GM21526 (cell line): Measurements from ENCODE around the gene RRP9.
"Not testable (repeated sequence)": the region's sequence is repeated elsewhere in the genome, so short reads cannot be mapped to it uniquely, and the experiment has no call there.

Source experiments
- ATAC-seq: cut with Tn5 transposase; IDR thresholded peaks from one replicate; pipeline ENCODE4 v1.9.1; 2021; ENCODE audit warnings: moderate library complexity; ENCODE audit not compliant: unreplicated experiment, low FRiP score

RRP9 gene, protein sequence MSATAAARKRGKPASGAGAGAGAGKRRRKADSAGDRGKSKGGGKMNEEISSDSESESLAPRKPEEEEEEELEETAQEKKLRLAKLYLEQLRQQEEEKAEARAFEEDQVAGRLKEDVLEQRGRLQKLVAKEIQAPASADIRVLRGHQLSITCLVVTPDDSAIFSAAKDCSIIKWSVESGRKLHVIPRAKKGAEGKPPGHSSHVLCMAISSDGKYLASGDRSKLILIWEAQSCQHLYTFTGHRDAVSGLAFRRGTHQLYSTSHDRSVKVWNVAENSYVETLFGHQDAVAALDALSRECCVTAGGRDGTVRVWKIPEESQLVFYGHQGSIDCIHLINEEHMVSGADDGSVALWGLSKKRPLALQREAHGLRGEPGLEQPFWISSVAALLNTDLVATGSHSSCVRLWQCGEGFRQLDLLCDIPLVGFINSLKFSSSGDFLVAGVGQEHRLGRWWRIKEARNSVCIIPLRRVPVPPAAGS

DNA sequence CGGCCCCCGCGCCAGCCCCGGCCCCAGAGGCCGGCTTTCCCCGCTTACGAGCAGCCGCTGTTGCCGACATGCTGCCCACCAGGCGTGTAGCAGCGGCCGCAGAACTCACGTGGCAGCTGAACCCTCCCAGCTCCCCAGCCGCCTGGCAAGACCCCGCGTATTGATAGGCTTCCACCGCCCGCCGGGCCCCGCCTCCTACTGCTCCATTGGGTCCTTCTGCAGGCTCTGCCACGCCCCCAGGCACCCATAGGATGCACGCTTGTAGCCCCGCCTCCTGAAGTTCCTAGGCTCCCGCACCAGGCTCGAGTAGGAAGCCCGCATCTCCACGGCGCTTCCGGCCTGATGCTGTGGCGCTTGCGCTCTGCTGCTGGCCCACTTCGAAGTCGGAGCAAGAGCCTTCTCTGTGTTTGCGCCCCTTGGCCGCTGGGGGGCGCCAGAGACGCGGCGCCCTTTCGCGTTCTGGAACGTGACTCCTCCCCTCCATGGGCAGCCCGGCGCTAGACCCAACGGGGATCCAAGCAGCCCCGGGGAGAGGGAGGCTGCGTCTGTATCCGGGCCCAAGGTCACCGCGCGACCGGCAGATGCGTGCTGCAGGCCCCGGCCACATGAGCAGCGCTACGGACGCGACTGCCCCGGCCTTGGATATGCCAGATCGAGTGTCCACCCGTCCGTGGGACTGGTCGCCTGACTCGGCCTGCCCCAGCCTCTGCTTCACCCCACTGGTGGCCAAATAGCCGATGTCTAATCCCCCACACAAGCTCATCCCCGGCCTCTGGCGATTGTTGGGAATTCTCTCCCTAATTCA, at the start of gene RRP9, which contains the start of gene PARP3:
TSS of gene RRP9 (minus strand) at position 107 of the 805 bp plus-strand sequence. CDS start at position 70, 37 bp downstream.
TSS of gene PARP3 (plus strand) at position 566 of the 805 bp plus-strand sequence. CDS start 993 bp downstream, outside the sequence.
- ATAC-seq = peak; percentile 79

DNA sequence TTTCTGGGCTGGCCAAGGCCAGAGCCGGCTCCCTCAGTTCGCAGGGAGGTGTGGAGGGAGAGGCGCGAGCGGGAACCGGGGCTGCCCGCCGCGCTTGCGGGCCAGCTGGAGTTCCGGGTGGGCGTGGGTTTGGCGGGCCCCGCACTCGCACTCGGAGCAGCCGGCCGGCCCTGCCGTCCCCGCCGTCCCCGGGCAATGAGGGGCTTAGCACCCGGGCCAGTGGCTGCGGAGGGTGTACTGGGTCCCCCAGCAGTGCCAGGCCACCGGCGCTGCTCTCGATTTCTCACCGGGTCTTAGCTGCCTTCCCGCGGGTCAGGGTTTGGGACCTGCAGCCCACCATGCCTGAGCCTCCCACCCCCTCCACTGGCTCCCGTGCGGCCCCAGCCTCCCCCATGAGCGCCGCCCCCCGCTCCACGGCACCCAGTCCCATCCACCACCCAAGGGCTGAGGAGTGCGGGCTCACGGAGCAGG, 48.8 kb upstream of the RRP9 start:
- ATAC-seq = not testable (repeated sequence)

DNA sequence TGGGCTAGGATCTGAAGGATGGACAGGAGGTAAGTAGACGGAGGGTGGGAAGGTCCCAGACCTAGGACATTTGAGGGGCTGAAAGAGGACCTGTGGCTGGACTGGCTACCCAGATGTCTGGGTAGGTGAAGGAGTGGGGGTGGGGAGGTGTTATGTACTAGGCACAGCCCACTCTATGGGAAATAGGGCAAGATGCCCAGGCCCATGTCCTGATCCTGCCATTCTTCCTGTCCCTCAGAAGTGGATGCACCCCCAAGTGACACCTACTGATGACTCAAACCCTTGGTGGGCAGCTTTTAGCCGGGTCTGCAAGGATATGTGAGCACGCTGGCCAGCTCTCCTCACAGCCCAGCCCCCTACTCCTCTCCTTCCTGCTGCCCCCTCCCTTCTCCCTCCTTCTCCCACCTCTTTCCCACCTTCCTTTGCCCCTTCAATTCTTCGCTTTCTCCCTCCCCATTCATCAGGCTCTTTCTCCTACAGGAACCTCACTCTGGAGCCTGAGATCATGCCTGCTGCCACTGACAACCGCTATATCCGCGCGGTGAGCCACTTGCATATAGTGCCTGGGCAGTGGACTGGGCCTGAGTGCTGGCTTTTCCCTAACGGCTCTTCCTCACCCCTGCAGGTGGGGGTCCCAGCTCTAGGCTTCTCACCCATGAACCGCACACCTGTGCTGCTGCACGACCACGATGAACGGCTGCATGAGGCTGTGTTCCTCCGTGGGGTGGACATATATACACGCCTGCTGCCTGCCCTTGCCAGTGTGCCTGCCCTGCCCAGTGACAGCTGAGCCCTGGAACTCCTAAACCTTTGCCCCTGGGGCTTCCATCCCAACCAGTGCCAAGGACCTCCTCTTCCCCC, 46.8 kb upstream of the RRP9 start:
- no peak for ATAC-seq

DNA sequence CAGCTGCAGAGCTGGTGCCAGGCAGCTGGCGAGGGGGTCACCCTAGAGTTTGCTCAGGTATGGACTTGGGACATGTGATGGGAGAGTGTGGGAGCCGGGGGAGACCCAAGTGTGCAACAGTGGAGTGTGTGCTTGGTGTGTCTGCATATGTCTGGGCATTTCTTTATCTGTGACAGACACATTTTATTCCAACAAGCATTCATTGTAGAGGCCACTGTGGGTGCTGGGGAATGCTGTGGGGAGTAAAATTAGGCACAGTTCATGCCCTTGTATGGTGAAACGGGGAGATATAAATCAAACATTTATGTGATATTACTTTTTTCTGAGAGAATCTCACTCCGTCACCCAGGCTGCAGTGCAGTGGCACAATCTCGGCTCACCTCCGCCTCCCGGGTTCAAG, 45.9 kb upstream of the RRP9 start:
- ATAC-seq = no peak

DNA sequence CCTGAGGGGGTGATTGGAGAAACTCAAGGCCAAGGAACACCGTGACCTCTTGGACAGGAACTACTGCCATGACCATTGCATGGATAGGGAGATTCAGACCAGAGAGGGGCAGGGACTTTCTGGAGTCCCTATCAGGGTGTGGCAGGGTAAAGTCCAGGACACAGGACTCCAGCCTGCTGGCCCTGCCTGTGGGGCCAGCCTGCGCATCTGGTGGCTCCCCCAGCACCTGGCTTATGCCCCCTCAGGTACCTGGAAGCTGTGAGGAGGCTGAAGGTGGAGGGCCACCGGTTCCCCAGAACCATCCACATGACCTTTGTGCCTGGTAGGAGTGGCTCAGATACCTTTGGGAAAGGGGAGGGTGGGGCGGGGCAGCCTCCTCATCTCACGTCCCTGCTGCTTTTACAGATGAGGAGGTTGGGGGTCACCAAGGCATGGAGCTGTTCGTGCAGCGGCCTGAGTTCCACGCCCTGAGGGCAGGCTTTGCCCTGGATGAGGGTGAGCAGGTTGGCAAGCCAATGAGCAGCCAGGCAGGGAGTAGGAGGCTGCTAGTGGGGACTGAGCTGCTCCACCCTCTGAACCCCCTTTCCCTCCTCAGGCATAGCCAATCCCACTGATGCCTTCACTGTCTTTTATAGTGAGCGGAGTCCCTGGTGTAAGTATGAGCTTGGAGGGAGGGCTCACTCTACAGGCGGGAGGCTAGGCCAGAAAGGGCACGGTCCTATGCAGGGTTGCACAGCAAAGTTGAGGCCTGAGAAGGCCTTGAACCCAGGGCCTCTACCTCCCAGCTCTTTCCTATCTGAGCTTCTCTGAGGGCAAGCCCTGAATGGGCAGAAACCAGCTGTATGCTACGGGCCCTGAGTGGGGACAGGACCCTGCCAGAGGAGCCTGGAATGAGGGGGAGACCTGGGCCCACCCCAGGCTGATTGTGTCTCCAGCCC, 44.6 kb upstream of the RRP9 start:
- no peak for ATAC-seq

DNA sequence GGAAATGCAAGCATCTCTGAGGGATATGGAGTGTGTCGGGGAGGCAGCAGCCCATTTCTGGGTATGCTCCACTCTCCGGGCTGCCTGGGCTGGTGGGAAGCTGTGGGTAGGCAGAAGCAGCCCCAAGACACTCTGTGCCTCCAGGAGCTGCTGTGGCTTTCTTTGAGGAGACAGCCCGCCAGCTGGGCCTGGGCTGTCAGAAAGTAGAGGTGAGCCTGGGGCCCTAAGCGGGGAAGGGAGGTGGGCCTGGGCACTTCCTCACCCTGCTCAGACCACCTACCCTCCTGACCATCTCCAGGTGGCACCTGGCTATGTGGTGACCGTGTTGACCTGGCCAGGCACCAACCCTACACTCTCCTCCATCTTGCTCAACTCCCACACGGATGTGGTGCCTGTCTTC, 43.4 kb upstream of the RRP9 start:
- no peak for ATAC-seq

DNA sequence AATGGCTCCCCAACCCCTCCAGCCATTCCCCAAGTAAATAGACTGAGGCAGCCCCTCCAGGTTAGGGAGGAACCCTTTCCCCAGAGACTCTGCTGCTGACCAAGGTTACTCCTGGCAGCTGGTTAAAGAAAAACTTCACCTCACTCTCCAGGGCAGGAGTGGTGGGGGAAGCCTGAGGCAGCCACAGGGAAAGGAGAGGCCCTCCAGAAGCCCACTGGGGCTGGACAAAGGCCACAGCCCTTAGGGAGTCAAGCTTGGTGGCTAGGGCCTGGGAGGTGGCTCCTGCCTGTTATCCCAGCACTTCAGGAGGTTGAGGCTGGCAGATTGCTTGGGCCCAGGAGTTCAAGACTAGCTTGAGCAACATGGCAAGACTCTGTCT, 42.6 kb upstream of the RRP9 start:
- ATAC-seq = no peak

DNA sequence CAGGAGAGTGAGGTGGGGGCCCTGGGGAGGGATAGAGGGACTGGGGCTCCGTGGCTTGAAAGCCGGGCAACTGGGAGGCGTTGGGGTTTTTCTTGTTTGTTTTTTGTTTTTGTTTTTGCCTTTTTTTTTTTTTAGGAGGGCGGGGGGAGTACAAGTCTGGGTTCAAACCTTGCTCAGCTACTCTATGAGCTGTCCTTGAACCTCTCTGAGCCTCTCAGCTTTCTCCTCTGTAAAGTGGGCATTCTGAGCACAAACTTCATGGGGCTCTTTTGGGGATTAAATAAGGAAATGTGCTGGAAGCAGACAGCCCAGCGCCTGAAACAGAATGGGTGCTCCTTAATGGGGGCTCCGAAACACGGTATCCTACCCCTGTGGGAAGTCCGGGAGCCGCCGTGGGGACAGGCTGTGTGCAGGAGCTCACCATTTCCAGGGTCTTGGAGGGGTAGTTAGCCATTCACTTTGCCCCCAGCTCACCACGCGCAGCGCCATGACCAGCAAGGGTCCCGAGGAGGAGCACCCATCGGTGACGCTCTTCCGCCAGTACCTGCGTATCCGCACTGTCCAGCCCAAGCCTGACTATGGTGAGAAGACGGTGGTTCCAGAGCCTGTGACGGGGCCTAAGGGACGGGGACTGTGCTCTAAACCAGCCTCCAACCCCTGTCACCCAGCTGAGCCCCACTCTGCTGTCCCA, 42.0 kb upstream of the RRP9 start:
- ATAC-seq = no peak

DNA sequence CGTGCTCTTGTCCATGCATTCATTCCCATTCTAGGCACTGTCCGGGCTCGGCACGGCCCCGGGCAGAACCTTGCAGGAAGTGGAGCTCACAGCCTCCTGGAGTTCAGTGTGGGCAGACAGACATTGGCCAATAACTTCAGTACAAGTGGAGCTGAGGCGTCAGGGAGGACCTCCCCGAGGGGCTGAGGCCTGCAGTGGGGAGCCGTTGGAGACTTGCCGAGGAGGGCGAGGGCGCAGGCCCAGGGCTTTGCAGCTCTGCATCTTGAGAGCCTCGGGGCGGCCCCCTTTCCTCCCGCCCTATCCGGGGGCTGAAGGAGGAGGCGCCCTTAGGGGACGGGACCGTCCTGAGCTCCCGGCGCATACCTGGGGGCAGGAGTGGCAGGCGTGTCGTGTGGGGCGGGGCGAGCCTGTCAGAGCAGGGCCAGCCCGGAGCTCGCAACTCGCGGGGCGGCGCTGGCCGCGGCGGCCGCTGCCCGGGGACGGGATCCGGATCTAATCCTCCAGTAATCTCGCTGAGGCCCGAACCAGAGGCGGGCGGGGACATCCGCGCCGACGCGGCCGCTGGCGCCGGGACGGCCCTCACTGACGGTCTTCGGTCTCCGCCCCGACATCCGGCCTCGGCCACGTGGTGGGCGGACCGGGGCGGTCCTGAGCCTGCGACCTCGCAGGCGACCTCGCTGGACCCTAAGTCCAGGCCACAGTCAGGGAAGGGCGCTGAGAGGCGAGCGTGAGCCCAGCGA, 41.3 kb upstream of the RRP9 start, which contains the start of gene ACY1:
TSS of gene ACY1 (plus strand) at position 698 of the 740 bp plus-strand sequence. CDS start 530 bp downstream, outside the sequence.
- peak; percentile 57 for ATAC-seq

DNA sequence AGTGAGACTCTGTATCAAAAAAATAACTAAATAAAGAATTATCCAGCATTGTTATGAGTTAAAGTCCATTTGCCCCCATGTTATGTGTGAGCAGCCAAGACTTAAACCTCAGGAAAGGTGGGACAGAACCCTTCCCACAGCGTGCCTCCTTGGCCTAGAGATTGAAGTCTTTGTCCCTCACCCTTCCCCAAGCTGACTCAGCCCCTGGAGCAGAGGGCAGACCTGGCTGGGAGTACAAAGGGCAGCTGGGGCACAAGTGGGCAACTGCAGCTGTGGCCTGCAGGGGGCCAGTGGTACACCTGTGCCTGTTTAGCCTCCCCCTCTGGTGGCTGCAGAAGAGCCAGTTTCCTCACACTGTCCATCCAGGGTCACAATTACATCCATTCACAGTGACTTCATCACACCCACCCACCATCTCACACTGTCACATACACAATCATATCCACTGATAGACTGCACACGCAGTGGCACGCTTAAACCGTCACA, 40.7 kb upstream of the RRP9 start:
- peak; percentile 36 for ATAC-seq

DNA sequence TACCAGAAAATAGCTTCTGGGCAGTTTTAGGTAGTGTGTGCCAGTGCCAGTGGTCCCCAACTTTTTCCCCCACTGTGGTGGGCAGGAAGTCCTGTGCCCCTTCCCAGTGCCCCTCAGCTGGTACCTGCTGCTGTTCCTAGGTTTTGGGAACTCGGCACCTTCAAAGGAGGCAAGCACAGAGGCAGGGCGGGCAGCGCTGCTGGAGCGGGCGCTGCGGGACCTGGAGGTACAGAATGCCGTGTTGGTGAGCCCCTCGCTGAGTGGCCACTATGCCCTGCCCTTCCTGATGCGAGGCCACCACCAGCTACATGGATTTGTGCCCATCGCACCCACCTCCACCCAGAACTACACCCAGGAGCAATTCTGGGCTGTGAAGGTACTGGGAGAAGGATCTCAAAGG, 38.5 kb upstream of the RRP9 start:
- ATAC-seq = no peak

DNA sequence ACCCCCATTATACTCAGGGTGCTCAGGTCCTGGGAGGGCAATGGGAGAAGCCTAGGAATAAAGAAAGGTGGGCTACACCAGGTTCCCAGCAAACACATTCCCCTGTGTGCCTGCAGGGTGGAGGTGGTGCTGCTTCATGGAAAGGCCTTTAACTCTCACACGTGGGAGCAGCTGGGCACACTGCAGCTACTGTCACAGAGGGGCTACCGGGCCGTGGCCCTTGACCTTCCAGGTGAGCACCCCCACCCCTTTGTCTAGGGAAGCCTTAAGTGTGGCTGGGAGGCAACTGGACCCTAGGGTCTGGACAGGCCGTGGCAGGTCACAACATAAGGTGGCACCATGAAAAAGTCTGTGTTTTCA, 36.4 kb upstream of the RRP9 start:
- no peak for ATAC-seq

DNA sequence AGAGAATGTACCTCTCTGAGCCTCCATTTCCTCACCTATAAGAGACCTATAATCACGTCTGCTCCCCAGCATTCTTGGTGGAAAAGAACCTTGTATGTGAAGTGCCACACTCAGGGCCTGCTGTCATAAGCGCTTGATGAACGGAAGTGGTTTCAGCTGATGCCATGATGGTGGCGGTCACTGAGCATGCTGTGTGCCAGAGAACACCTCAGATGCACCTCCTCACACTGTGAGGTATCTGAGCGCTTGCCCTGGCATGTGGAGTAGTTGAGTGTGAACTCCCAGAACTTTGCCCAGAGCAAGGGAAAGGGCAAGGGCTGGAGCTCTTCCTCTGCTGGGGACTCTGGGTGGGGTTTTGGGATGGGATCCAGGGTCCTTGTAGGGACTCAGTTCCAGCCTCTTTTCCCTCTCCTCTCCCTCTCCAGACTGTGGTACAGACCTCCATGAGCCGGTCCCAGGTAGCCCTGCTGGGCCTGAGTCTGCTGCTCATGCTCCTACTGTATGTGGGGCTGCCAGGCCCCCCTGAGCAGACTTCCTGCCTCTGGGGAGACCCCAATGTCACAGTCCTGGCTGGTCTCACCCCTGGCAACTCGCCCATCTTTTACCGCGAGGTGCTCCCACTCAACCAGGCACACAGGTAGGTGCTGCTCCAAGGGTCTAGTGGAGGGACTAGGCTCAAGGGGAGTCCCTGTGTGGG, 35.9 kb upstream of the RRP9 start:
- ATAC-seq = no peak

DNA sequence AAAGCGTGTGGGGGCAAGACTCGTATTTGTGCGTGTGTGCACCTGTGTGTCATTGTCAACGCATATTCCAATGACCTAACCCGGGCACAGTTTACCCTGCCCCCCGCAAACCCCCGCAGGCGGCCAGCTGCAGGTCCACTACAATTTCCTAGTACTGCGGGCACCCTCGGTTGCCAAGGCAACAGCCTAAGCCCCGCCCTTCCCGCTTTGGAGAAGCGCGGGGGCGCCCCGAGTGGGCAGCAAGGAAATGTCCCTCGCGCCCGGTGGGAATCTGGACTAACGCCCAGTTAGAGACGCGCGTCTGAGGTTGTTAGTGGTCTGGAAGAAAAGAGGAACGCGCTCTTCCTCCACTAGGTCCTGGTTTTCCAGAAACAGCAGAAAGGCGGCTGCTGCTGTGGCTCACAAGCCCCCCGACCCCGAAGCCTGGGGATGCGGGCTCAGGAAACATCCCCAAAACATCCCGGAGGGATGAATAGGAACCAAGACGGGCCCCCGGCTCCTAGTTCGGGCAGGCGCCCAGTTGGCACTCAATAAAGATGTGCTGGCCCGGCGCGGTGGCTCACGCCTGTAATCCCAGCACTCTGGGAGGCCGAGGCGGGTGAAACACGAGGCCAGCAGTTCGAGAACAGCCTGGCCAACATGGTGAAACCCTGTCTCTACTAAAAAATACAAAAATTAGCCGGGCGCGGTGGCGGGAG, 34.3 kb upstream of the RRP9 start:
- no peak for ATAC-seq

DNA sequence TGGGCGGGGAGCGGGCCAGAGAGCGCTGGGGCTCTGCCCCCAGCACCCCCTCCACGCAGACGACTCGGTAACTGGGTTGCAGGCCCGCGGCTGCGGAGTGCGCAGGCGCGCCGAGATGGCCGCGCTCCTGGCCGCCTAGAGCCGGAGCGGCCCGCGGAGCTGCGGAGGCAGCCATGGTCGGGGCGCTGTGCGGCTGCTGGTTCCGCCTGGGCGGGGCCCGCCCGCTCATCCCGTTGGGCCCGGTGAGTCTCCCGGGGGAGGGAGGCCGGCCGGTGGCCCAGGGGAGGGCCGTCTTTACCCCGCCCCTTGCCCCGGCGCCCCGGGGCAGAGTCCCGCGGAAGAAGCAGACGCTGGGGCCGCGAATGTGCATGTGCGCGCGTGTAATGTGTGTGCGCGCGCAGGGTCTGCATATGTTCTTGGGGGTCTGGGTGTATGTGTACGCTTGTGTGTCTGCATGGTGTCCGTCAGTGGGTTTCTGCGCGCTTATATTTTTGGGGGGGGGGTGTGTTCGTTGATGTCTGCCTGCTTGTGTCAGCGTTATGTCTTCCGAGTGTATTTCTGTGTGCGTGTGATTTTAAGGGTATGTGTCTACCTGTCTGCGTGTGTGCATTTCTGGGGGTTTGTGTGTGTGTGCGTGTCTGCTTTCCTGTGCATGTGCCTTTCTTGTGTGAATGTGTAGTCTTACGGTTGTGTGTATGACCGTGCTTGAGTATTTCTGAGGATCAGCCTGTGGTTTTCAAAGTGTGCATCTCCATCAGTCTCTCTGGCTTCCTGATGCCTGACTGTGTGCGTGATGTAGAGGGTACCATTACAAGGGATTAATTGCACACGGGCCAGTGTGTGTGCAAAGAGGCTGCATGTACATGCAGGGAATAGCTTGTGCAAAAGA, 33.5 kb upstream of the RRP9 start, which contains the start of gene ABHD14A:
TSS of gene ABHD14A (plus strand) at position 102 of the 889 bp plus-strand sequence. CDS start at position 174, 72 bp downstream.
- ATAC-seq = peak; percentile 48
